Astrocyte of the cerebellum (primary cell): ENCODE results near the gene LYZ.

ENCODE experiments used
- DNase-seq: peaks from one replicate; pipeline ENCODE4 v3.0.0-alpha.2; 2011; ENCODE audit warnings: low read depth
- H3K4me3 ChIP-seq: 2 replicates; pipeline ENCODE4 v1.5.1; 2011; ENCODE audit warnings: mild to moderate bottlenecking, low read depth, low read length, moderate library complexity
- CTCF ChIP-seq: IDR thresholded peaks from 2 replicates; pipeline ENCODE4 v1.5.1; 2012; ENCODE audit warnings: low read length, low read depth, moderate library complexity, mild to moderate bottlenecking; ENCODE audit errors: missing control alignments
- in situ Hi-C: cut with HindIII; loops from 2 replicates; pipeline ENCODE4 v1.10.0; 2017; ENCODE audit warnings: low sequenced_read_pairs

LYZ gene

GRCh38 chr12:69331909-69332684 is 16.1 kb upstream of the LYZ start:
- in situ Hi-C loops = no loop called here
- no peak for TF ChIP-seq CTCF

GRCh38 chr12:69332815-69333358 is 15.3 kb upstream of the LYZ start:
- no peak for DNase-seq
- in situ Hi-C loops = no loop called here
- no peak overlapping the region for H3K4me3 ChIP-seq
- TF ChIP-seq CTCF = no peak

More at GRCh38 chr12:69331909-69332684, 16.1 kb upstream of the LYZ start:
- DNase-seq = no peak
- H3K4me3 ChIP-seq = no peak overlapping the region

GRCh38 chr12:69334158-69334557 is 14.0 kb upstream of the LYZ start:
- no peak for TF ChIP-seq CTCF
- in situ Hi-C loops = no loop called here
- no peak for DNase-seq
- H3K4me3 ChIP-seq = no peak overlapping the region

GRCh38 chr12:69337311-69338090 is 10.7 kb upstream of the LYZ start:
- in situ Hi-C loops = no loop called here
- no peak for DNase-seq
- TF ChIP-seq CTCF = no peak
- H3K4me3 ChIP-seq = no peak overlapping the region

DNA sequence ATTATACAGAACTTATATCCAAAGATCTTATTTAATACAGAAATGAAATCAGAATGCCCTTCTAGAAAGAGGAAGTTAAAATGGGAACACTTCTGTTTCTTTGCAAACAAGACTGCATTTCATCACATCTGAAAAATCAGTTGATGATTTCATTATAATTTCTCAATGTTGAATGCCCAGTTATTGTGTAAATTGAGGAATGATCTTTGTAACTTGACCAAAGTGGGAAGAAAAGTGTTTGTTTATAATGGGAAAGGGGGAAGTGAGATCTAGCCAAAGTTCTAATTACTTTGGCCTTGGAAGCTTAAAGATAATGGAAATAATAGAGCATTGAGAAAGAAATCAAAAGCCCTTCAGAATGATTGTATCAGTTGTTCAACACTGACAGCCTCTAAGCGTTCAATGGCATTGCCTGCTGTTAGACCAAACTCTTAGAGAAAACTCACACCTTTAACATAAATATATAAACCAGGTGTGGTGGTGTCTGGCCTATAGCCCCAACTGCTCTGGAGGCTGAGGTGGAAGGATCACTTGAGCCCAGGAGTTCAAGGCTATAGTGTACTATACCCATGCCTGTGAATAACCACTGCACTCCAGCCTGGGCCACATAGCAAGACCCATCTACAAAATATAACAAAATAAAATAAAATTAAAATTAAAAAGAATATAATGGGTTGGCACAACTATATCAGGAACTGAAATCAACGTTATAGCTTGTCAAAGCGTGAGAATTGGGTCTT is 9.9 kb upstream of the LYZ start:
- in situ Hi-C loops = no loop called here
- H3K4me3 ChIP-seq = no peak overlapping the region
- no peak for DNase-seq
- no peak for TF ChIP-seq CTCF

DNA sequence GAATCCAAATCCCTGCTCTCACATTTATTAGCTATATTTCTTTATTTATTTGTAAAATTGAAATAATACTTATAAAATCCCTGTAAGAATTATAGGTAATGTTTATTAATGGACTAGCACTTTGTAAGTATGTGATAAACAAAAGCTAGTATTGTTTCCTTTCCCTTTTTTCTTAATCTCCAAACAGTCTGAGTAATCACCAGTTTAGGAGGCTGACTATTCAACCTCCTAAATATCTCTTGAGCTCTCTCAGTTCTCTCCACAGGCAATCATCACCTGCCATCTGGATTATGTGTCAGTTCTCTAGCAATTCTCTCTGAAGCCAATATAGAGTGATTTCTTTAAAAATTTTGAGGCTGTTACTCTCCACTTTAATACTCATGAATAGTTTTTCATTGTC is 9.2 kb upstream of the LYZ start:
- TF ChIP-seq CTCF = no peak
- H3K4me3 ChIP-seq = no peak overlapping the region
- in situ Hi-C loops = no loop called here

More for the DNA sequence above, 9.2 kb upstream of the LYZ start:
- no peak for DNase-seq
